Occipital lobe (tissue), 2 donors: Measurements from ENCODE around the gene OPRD1. TPM values are rescaled to one million over a fixed set of nuclear protein-coding genes. Genes with fewer than 3 reads are reported as not detected.
A peak's percentile ranks its signal among the peaks of the same experiment; 100 is the strongest.
"Not testable (repeated sequence)": the region's sequence is repeated elsewhere in the genome, so short reads cannot be mapped to it uniquely, and the experiment has no call there.

Experiments
- DNase-seq: peaks from one replicate; lab custom pipeline; 2025; lab: John Stamatoyannopoulos, UW
- total RNA-seq: library from RNA; depleted of rRNA; stranded (reverse); fragments of >200 nt; gene quantifications from one replicate; pipeline ENCODE4 v1.2.3, GENCODE V29; 2014

The OPRD1 gene
- total RNA-seq, 1 donor from 2014 or later, result 0.31 TPM

- no peak for DNase-seq
Observed at GRCh38 chr1:28845786-28846543, 34.0 kb downstream of the OPRD1 start.

GRCh38 chr1:28847207-28847606 lies 35.2 kb downstream of the OPRD1 start:
- DNase-seq, result not testable (repeated sequence)

- DNase-seq, result no peak
Observed at GRCh38 chr1:28848416-28848815, 36.4 kb downstream of the OPRD1 start.

GRCh38 chr1:28853093-28853742 lies 41.2 kb downstream of the OPRD1 start:
- no peak for DNase-seq

GRCh38 chr1:28854406-28854805 lies 42.4 kb downstream of the OPRD1 start:
- DNase-seq, result not testable (repeated sequence)

GRCh38 chr1:28855046-28855445 lies 43.1 kb downstream of the OPRD1 start:
- DNase-seq, result no peak

- DNase-seq, result no peak
Observed at GRCh38 chr1:28855469-28855951, 43.5 kb downstream of the OPRD1 start.

GRCh38 chr1:28855969-28856368 lies 44.0 kb downstream of the OPRD1 start:
- DNase-seq, result no peak

- no peak for DNase-seq
Observed at GRCh38 chr1:28860332-28861073, 48.5 kb downstream of the OPRD1 start.

- DNase-seq, result no peak
Observed at GRCh38 chr1:28862571-28863403, 50.8 kb downstream of the OPRD1 start.

GRCh38 chr1:28864695-28865094 lies 52.7 kb downstream of the OPRD1 start:
- DNase-seq, result no peak

GRCh38 chr1:28865997-28866650 lies 54.2 kb downstream of the OPRD1 start:
- DNase-seq, result no peak

- DNase-seq, result no peak
Observed at GRCh38 chr1:28867850-28868249, 55.9 kb downstream of the OPRD1 start.

GRCh38 chr1:28869952-28870351 lies 58.0 kb downstream of the OPRD1 start:
- DNase-seq, result no peak

GRCh38 chr1:28871631-28872401 lies 59.8 kb downstream of the OPRD1 start:
- DNase-seq, result no peak

GRCh38 chr1:28875134-28875533 lies 63.2 kb downstream of the OPRD1 start:
- DNase-seq, result not testable (repeated sequence)

GRCh38 chr1:28877132-28877781 lies 65.3 kb downstream of the OPRD1 start:
- DNase-seq, result peak; percentile 57

GRCh38 chr1:28878796-28879195 lies 66.8 kb downstream of the OPRD1 start:
- no peak for DNase-seq

- peak; percentile 73 for DNase-seq
Observed at GRCh38 chr1:28882009-28882628, 70.1 kb downstream of the OPRD1 start.
